GM19455 (cell line): Measurements from ENCODE around the gene FGFBP1.

Experiments used
- ATAC-seq: cut with Tn5 transposase; IDR thresholded peaks from one replicate; pipeline ENCODE4 v1.9.1; 2021; ENCODE audit not compliant: unreplicated experiment

The FGFBP1 gene

GRCh38 chr4:15938640-15939039 lies at the start of gene FGFBP1:
FGFBP1 (minus strand) TSS chr4:15938740; CDS start chr4:15936632, 2,108 bp downstream.
- ATAC-seq = no peak

GRCh38 chr4:15988222-15988621 lies 49.7 kb upstream of the FGFBP1 start:
- ATAC-seq = no peak

- ATAC-seq = no peak
These were observed 48.4 kb upstream of the FGFBP1 start for GRCh38 chr4:15986907-15987306.

GRCh38 chr4:15983610-15984009 lies 45.1 kb upstream of the FGFBP1 start:
- no peak for ATAC-seq

- no peak for ATAC-seq
These were observed 44.4 kb upstream of the FGFBP1 start for GRCh38 chr4:15982842-15983524.

- ATAC-seq = no peak
These were observed 38.2 kb upstream of the FGFBP1 start for GRCh38 chr4:15976456-15977447.

GRCh38 chr4:15971068-15971801 lies 32.7 kb upstream of the FGFBP1 start:
- no peak for ATAC-seq

GRCh38 chr4:15968551-15969300 lies 30.2 kb upstream of the FGFBP1 start:
- ATAC-seq = no peak

- ATAC-seq = no peak
These were observed 26.8 kb upstream of the FGFBP1 start for GRCh38 chr4:15965325-15965724.

- ATAC-seq = no peak
These were observed 25.6 kb upstream of the FGFBP1 start for GRCh38 chr4:15964159-15964558.

- no peak for ATAC-seq
These were observed 25.0 kb upstream of the FGFBP1 start for GRCh38 chr4:15963576-15963975.

GRCh38 chr4:15963001-15963451 lies 24.5 kb upstream of the FGFBP1 start, which contains the start of gene FGFBP2:
FGFBP2 (minus strand) TSS chr4:15963175; CDS start chr4:15963129, 46 bp downstream.
- no peak for ATAC-seq

GRCh38 chr4:15961781-15962510 lies 23.4 kb upstream of the FGFBP1 start:
- no peak for ATAC-seq

GRCh38 chr4:15958562-15958961 lies 20.0 kb upstream of the FGFBP1 start:
- ATAC-seq = no peak

GRCh38 chr4:15956179-15956850 lies 17.8 kb upstream of the FGFBP1 start:
- ATAC-seq = peak; percentile 92

GRCh38 chr4:15955670-15956069 lies 17.1 kb upstream of the FGFBP1 start:
- ATAC-seq = peak; percentile 16

GRCh38 chr4:15953625-15954024 lies 15.1 kb upstream of the FGFBP1 start:
- no peak for ATAC-seq

GRCh38 chr4:15951781-15952180 lies 13.2 kb upstream of the FGFBP1 start:
- ATAC-seq = no peak

GRCh38 chr4:15948826-15949225 lies 10.3 kb upstream of the FGFBP1 start:
- no peak for ATAC-seq
